Inferior parietal cortex (tissue), 1 donor: ENCODE data around the gene PARP3.
A peak's percentile ranks its signal among the peaks of the same experiment; 100 is the strongest.
"Not testable (repeated sequence)": the region's sequence is repeated elsewhere in the genome, so short reads cannot be mapped to it uniquely, and the experiment has no call there.

Experiments
- DNase-seq: peaks from one replicate; pipeline ENCODE4 v3.0.0-alpha.2; 2016; ENCODE audit errors: extremely low spot score

Gene PARP3

DNA sequence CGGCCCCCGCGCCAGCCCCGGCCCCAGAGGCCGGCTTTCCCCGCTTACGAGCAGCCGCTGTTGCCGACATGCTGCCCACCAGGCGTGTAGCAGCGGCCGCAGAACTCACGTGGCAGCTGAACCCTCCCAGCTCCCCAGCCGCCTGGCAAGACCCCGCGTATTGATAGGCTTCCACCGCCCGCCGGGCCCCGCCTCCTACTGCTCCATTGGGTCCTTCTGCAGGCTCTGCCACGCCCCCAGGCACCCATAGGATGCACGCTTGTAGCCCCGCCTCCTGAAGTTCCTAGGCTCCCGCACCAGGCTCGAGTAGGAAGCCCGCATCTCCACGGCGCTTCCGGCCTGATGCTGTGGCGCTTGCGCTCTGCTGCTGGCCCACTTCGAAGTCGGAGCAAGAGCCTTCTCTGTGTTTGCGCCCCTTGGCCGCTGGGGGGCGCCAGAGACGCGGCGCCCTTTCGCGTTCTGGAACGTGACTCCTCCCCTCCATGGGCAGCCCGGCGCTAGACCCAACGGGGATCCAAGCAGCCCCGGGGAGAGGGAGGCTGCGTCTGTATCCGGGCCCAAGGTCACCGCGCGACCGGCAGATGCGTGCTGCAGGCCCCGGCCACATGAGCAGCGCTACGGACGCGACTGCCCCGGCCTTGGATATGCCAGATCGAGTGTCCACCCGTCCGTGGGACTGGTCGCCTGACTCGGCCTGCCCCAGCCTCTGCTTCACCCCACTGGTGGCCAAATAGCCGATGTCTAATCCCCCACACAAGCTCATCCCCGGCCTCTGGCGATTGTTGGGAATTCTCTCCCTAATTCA lies at the start of gene PARP3, which contains the start of gene RRP9:
Gene PARP3 (plus strand): TSS at position 566 of the 805 bp plus-strand sequence. CDS start 993 bp downstream, outside the sequence.
Gene RRP9 (minus strand): TSS at position 107 of the 805 bp plus-strand sequence. CDS start 37 bp downstream, at position 70.
- DNase-seq = peak; percentile 99

DNA sequence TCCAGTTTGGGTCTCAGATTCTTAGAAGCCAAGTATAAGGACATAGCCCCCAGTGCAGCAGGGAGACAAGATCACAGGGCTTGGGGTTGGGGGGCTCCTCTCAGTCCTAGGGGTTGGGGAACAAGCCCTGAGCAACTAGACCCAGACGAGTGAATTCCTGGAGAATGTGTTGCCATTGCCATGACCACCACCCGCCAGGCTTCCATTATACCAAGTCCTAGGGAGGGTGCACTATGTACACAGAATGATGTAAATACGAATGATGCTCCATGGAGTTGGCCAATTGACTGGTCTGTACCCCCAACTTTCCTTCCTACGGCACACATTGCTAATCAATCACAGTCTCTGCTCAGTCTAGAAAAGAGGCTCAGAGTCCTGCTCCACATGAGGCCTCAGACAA lies 47.8 kb upstream of the PARP3 start:
- DNase-seq = no peak

DNA sequence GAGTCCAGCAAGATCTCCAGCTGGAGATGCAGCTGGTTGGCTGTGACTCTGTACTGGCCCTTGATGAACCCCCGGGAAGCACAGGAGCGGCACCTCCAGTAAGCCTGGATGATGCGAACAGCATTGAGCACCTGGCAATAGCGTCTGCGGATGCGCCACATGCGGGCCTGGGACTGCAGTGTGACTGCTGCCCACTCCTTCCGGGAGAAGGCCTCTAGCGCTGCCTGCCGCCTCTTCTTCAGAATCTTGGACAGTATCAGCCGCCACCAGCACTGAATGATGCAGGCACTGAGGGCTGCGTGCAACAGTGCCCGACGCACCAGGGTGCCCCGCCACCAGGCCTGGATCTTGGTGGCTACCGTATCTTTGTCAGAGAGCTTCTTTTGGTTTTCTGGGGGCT lies 47.2 kb upstream of the PARP3 start:
- DNase-seq = no peak

DNA sequence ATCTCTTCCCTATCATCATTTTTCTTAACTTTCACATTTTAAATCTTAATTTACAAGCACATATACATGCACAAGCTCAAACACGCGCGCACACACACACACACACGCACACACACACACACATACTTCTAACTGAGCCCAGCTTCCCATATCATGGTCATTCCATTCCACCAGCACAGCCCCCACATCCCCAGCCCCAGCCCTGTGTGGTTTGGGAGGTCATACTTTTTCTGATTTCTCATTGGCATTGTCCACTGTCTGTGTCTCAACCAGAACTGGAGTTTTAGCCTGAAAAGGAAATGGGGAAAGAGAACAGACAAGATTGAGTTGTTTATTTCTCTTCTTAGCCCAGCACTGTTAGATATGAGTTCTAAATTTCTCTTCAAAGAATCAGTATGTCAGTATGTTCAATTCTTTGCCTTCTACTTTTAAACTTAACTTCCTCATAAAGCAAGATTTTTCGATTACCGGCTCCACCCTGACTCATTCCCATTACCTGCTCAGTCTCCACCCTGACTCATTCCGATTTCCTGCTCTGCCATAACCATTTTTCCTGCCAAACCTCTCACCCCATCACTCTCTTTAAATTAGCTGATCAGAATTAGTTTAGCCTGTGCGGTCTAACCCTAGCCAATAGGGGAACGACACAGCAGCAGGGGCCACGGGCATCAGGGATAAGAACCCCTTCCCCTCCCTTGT lies 45.4 kb upstream of the PARP3 start:
- no peak for DNase-seq

DNA sequence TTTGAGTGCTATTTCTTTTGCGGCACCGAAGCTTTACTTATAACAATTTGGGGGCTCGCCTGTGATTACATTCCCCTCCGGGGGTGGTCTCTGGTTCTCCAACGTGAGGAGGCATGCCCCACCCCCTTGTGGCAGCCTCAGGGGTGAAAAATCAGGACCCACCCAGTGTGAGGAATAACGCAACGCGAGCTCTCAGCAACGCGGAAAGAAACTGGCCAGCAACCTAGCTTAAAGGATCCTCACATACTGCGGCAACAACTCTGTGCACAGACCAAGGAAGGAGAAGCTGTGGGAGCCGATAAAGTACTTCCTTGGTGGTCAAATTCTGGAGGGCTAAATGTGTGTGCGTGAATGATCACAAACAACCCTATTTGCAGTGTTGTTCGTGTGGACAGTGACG lies 44.8 kb upstream of the PARP3 start:
- no peak for DNase-seq

DNA sequence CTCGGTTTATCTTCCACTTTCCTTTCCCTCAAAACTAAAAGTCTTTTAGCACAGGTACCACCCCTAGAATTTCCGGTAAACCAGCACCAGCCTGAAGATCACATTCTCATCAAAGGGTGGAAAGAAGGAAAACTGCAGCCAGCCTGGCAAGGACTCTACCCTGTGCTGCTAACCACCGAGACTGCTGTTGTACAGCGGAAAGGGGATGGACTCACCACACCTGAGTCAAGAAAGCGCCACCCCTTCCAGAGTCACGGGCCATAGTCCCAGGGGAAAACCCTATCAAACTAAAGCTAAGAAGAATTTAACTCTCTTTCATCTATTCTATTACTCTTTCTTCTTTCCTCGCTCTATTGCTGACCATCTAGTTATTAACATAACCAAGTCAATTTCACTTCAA lies 42.1 kb upstream of the PARP3 start:
- not testable (repeated sequence) for DNase-seq

DNA sequence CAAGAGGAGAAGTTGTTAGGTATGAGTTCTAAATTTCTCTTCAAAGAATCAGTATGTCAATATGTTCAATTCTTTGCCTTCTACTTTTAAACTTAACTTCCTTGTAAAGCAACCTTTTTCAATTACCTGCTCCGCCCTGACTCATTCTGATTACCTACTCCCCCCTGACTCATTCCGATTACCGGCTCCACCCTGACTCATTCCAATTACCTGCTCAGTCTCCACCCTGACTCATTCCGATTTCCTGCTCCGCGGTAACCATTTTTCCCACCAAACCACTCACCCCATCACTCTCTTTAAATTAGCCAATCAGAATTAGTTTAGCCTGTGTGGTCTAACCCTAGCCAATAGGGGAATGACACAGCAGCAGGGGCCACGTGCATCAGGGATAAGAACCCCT lies 39.8 kb upstream of the PARP3 start:
- DNase-seq = not testable (repeated sequence)

DNA sequence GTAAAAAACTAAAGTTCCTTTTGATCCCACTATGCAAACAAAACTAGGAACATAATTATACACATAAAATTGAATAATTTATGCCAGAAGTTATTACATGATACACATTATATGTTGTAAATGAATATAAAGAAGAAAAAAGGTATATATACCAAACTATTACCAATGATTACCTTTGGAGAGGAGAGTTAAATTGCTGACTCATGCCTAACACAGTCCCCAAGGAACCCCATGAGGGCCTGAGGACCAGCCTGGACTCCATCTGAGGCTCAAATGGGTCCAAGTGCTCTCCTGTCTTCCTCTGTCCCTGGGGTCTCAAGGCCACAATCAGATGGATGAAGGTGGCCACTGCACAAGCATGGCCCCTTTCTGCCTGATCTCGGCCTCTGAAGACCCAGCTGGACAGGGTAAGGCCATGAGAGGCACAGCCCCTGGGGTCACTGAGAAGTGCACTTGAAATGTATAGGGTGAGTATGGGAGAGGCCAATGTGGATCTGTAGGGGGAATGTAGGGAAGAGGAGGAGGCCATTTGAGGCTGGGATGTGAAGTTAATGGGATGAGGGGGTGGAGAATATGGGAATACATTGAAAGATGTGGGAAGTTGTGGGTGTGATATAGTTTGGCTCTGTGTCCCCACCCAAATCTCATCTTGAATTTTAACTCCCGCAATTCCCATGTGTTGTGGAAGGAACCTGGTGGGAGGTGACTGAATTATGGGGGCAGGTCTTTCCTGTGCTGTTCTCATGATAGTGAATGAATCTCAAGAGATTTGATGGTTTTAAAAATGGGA lies 37.9 kb upstream of the PARP3 start:
- DNase-seq = no peak

DNA sequence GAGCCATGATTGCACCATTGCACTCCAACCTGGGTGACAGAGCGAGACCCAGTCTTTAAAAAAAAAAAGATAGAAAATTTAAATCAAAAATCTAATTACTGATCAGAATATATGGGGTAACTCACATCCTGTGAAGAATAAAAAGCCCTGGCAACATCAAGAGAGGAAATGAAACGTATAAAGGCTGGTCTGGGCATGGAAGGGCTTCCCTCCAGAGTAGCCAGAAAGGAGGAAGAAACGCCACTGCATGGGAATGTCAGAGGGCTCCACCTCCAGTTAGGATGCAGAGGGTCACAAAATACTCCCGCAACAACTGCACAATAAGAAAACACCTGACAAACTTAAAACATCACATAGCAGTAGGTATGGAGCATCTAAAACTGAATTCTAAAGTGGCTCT lies 34.1 kb upstream of the PARP3 start:
- DNase-seq = no peak

DNA sequence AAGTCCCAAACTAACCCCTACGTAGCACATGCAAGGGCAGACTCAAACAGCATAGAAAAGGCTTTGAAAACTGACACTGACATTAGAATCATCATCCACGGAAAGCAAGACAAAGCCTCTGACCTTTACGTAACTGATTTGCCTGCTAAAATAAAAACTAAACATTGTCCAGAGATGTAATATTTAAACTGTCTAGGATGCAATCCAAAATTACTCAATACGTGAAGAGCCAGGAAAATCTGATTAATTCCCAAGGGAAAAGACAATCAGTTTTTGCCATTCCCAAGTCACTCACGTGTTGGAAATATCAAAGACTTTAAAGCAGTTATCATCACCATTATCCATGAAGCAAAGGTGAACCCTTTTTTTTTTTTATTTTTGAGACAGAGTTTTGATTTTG lies 25.7 kb upstream of the PARP3 start:
- no peak for DNase-seq

DNA sequence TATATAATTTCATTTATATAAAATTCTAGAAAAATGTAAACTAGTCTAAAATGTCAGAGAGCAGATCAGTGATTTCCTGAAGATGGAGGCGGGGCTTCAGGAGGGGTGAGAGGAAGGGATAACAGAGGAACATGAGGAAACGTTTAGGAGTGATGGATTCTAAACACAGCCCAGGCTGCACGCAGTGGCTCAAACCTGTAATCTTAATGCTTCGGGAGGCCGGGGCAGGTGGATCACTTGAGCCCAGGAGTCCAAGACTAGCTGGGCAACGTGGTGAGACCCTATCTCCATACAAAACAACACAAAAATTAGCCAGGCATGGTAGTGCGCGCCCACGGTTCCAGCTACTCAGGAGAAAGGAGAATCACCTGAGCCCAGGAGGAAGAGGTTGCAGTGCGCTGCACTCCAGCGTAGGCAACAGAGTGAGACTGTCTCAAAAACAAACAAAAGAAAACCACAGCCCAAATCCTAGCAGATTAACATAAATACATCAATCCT lies 21.0 kb upstream of the PARP3 start:
- DNase-seq = no peak

DNA sequence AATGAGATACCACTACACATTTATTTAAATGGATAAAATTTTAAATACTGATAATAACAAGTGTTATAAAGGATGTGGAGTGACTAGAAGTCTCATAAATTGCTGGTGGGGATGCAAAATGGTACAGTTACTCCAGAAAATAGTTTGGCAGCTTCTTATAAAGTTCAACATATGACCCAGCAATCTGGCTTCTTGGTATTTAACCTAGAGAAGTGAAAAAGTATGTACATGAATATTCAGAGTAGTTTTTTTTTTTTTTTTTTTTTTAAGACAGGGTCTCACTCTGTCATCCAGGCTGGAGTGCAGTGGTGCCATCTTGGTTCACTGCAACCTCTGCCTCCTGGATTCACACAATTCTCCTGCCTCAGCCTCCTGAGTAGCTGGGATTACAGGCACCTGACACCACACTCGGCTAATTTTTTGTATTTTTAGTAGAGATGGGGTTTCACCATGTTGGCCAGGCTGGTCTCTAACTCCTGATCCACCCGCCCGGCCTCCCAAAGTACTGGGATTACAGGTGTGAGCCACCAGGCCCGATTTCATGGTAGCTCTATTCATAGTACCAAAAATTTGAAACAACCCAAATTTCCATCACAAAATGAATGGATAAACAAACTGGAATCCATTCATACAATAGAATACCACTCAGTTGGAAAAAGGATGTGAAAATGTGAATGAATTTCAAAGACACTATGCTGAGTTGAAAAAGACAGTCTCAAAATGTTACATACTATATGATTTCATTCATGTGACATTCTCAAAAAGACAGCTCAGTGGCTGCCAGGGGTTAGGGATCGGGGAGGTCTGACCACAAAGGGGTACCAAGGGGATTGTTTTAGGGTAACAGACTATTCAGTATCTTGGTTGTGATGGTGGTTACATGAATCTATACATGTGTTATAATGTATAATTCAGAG lies 14.8 kb upstream of the PARP3 start:
- no peak for DNase-seq

DNA sequence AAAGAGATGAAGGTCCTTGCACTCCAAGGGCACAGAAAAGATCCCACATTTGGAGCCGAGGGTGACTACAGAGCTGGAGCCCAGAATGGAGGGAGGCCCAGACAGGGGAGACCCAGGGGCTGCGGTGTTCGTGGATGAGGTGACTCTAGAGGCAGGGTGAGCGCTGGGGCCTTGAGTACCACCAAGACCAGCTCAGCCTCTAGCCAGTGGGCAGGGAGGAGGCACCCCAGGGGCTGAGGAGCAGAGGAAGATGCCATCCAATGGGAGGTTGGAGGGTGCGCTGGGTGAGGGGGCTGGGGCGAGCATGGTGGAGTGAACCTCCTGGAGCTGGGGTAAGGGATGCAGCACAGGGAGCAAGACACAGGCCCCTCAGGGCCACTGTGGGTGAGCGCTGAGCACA lies 13.7 kb upstream of the PARP3 start:
- DNase-seq = no peak

DNA sequence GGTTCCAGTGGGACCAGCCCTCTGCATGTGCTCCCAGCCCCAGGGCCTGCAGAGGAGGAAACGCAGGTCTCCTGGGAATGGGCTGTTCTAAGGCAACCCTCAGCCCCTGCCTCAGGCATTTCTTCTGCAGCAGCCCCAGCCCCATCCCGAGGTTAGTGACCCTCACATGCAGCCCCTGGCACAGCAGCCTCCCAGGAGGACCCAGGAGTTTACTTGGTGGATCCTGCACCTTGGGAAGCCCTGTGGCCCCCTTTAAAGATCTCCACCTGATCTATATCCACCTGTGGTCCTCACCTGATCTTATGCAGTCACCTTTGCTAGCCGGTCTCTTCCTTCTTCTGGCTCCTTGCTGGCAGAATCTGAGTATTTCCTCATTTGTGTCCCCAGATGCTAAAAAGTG lies 13.2 kb upstream of the PARP3 start:
- DNase-seq = not testable (repeated sequence)

DNA sequence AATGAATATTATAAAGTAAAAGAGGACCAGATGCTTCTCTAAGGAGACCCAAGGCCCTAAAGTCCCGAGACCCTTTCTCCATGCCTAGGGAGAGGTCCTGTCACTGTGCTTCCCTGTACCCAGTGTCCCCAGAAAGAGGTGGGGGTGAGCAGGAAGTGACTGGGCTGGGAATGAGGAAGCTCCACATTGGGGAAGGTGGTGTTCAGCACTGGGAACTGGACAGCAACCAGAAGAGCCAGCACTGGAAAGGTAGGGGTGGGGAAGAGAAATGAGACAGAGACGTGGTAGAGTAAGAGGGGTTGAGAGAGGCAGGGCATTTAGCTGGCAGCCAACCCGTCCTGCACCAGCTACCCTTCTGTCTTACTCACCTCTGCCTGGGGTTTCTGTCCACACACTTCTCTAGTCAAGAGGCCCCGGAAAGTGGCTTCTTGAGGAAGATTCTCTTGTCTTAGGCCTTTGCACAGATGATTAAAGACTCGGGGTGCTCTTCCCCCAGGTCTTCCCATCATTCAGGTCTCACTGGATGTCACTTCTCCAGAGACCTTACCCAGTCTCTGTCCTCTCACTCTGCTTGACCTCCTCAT lies 12.7 kb upstream of the PARP3 start:
- DNase-seq = no peak

DNA sequence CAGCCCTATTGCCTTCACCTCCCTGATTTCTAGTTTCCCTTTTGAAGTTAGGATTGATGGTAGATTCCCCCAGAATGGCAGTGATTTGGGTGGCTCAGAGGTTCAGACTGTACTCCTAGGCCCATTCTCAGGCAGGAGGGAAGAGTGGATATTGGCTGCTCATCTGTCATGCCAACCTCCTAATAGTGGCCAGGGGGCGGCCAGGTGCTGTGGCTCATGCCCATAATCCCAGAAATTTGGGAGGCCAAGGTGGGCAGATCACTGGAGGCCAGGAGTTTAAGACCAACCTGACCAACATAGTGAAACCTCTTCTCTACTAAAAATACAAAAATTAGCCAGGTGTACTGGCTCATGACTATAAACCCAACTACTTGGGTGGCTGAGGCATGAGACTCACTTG lies 11.7 kb upstream of the PARP3 start:
- no peak for DNase-seq

DNA sequence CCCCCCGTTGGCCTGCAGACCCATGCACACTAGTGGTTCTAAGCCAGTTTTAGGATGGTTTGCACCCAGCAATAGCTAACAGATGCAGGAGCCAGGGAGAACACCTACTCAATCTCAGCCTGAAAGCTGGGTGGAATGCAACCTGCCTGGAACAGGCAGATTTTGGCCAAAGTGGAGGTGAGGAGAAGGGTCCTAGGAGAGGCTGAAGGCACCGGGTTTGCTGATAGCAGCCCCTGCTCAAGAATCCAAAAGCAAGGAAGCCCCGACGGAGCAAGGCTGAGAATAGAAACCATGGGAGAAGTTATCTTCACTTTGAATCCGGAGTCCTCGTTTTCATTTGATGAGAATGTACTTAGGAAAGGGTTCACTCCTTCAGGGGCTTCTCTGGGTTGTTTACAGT lies 10.4 kb upstream of the PARP3 start:
- DNase-seq = no peak

DNA sequence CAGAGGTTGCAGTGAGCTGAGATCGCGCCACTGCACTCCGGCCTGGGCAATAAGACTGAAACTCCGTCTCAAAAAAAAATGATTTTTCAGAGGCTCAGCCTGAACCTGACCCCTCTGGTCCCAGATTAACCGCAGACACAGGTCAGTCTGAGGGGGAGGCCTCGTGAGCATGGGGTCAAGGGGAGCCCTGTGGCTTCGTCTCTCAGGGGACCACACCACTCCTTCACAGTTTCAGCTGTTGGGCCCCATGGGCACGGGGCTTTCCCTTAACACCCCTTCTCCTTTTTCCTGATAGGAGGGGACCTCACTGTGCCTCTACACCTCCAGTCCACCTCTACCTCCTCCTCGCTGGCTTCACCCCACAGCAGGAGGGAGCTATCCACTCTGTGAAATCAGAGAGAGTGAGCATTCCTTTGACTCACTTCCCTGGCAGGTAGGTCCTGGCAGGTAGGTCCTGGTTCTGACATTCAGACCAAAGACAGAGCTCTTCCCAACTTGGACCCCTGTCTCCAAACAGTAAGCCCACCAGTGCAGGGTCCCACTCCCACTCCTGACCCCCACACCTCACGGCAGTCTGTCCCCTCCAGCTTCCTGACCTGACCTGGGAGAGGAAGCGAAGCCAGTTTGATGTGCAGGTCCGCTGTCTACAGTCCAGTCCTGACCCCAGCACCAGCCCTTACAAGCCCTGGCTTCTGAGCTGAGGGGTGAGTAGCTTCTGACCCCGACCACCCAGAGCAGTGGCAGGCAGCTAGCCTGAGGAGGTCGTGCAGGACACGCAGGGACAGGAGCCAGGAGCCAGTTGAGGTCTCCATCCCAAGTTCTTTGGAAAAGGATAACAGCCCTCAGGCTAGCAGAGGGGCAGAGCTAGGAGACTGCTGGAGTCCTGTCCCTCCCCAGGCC lies 9.4 kb upstream of the PARP3 start:
- DNase-seq = no peak

DNA sequence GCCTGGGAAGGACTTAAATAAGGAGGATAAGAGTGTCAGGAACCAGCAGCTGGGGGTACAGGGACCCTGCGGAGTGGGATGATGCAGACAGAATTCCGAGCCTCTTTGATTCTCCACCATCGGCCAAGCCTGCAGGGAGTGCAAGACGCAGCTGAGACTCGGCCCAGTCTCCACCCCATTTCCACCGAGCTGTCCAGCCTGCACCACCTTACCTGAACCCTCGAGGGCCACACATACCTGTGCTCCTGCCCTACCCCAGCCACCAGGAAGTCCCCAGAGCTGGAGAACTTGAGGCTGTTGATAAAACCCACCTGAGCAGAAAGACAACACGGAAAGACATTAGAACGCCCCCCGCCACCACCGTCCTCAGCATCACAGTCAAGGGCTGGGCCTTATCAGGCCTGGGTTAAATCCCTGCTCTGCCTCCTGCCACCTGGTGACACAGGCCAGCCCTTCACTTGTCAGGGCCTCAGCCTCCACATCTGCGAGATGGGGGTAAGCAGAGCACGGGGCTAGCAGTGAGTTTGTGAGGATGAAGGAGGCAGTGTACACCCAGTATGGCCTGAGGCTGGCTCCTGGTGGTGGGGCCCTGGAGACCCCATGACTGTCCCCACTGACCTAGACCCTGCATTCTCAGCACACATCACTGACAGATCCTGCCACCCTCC lies 8.6 kb upstream of the PARP3 start:
- DNase-seq = no peak
